Stimulated activated CD8-positive, alpha-beta memory T cell treated with anti-CD3 and anti-CD28 coated beads, Interleukin-2, amount 100 ng/mL, for 1 hour (primary cell): ENCODE data around the gene TXNDC2.

Experiments used
- DNase-seq, 2 donors: peaks; one replicate each; pipeline ENCODE4 v3.0.0-alpha.2; 2020; ENCODE audit warnings: low read depth in 2 of 2

Gene TXNDC2

GRCh38 chr18:9913526-9914333, 28.0 kb downstream of the TXNDC2 start, which contains the start of gene VAPA:
Gene VAPA, plus strand, starts transcription at chr18:9914016. Its CDS starts 241 bp downstream, at chr18:9914257.
- peak; percentile 84 for DNase-seq

- no peak for DNase-seq
These were observed 28.5 kb downstream of the TXNDC2 start for GRCh38 chr18:9914334-9914583.

GRCh38 chr18:9914584-9915290, 29.0 kb downstream of the TXNDC2 start:
- DNase-seq, result peak; percentile 42 to 61

GRCh38 chr18:9915291-9916076, 29.7 kb downstream of the TXNDC2 start:
- DNase-seq, result no peak

- no peak for DNase-seq
These were observed 30.4 kb downstream of the TXNDC2 start for GRCh38 chr18:9916077-9916639.

- no peak for DNase-seq
These were observed 31.0 kb downstream of the TXNDC2 start for GRCh38 chr18:9916808-9917207.

- no peak for DNase-seq
These were observed 32.4 kb downstream of the TXNDC2 start for GRCh38 chr18:9918016-9918680.

GRCh38 chr18:9919564-9920232, 33.9 kb downstream of the TXNDC2 start:
- no peak for DNase-seq

GRCh38 chr18:9922592-9923311, 37.0 kb downstream of the TXNDC2 start:
- no peak for DNase-seq

- no peak for DNase-seq
These were observed 38.7 kb downstream of the TXNDC2 start for GRCh38 chr18:9924371-9924943.

- no peak for DNase-seq
These were observed 39.6 kb downstream of the TXNDC2 start for GRCh38 chr18:9925369-9925768.

GRCh38 chr18:9925795-9926194, 40.0 kb downstream of the TXNDC2 start:
- no peak for DNase-seq

- no peak for DNase-seq
These were observed 40.6 kb downstream of the TXNDC2 start for GRCh38 chr18:9926223-9926894.

GRCh38 chr18:9926977-9927376, 41.2 kb downstream of the TXNDC2 start:
- DNase-seq, result no peak

- DNase-seq, result no peak
These were observed 41.8 kb downstream of the TXNDC2 start for GRCh38 chr18:9927392-9928063.

- DNase-seq, result no peak
These were observed 43.0 kb downstream of the TXNDC2 start for GRCh38 chr18:9928646-9929259.

GRCh38 chr18:9930299-9930884, 44.6 kb downstream of the TXNDC2 start:
- no peak for DNase-seq

- DNase-seq, result no peak
These were observed 45.4 kb downstream of the TXNDC2 start for GRCh38 chr18:9931146-9931545.
